GM06990 (cell line): ENCODE data around the gene GNLY.

Experiments
- DNase-seq: peaks from one replicate; pipeline ENCODE4 v3.0.0-alpha.2; 2011; ENCODE audit not compliant: insufficient read length; ENCODE audit errors: extremely low read depth
- H3K27me3 ChIP-seq: replicated peaks from 2 replicates; pipeline ENCODE4 v1.6.0; 2011; ENCODE audit warnings: low read length; ENCODE audit not compliant: control insufficient read depth, insufficient read depth
- H3K36me3 ChIP-seq: 2 replicates; pipeline ENCODE4 v1.5.1; 2011; ENCODE audit warnings: low read length; ENCODE audit not compliant: control insufficient read depth, insufficient read depth
- H3K4me3 ChIP-seq: replicated peaks from 2 replicates; pipeline ENCODE4 v1.5.1; 2011; ENCODE audit warnings: low read depth, mild to moderate bottlenecking, control low read depth, low read length
- TF ChIP-seq, protein P1 (sequence below): IDR thresholded peaks from 2 replicates; pipeline ENCODE4 v1.5.1; 2011; ENCODE audit warnings: low read length, control low read depth, mild to moderate bottlenecking, inconsistent platforms; ENCODE audit not compliant: insufficient read depth, poor library complexity, severe bottlenecking

The GNLY gene

DNA sequence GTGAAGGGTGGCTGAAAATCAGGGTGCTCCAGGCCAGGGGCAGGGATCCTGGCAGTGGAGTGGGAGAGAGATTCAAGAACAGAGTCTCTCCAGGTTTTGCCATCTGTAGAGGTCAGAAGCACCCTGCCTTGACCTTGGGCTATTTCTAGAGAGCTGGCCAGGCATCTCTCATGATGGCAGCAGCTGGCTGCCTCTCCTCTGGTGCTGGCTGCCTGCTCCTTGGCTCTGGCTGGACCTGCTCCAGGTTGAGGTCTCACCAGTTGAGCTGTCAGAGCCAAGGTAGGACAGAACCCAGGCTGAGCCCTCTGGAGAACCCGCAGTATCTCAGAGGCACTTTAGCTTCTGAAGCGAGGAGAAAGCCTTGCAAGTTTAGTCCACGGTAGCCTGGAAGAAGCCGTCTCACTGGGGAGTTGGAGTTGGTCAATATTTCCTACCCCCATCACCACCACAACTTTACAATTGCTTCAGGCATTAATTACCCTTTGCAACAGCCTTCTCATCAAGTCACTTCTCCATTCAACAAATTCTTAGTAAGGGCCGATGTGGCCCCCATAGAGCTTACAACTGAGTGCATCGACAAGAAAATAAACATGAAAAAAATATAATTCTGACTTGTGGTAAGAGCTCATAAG is 25.6 kb downstream of the GNLY start:
- TF ChIP-seq, protein P1, sequence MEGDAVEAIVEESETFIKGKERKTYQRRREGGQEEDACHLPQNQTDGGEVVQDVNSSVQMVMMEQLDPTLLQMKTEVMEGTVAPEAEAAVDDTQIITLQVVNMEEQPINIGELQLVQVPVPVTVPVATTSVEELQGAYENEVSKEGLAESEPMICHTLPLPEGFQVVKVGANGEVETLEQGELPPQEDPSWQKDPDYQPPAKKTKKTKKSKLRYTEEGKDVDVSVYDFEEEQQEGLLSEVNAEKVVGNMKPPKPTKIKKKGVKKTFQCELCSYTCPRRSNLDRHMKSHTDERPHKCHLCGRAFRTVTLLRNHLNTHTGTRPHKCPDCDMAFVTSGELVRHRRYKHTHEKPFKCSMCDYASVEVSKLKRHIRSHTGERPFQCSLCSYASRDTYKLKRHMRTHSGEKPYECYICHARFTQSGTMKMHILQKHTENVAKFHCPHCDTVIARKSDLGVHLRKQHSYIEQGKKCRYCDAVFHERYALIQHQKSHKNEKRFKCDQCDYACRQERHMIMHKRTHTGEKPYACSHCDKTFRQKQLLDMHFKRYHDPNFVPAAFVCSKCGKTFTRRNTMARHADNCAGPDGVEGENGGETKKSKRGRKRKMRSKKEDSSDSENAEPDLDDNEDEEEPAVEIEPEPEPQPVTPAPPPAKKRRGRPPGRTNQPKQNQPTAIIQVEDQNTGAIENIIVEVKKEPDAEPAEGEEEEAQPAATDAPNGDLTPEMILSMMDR, result no peak
- Histone ChIP-seq H3K27me3 (no peaks in the 10 kb centered on the region; the same call in none of the 2 replicates), H3K36me3 (no peaks in the 10 kb centered on the region), H3K4me3 (no peak overlapping the region)
- DNase-seq, result no peak

DNA sequence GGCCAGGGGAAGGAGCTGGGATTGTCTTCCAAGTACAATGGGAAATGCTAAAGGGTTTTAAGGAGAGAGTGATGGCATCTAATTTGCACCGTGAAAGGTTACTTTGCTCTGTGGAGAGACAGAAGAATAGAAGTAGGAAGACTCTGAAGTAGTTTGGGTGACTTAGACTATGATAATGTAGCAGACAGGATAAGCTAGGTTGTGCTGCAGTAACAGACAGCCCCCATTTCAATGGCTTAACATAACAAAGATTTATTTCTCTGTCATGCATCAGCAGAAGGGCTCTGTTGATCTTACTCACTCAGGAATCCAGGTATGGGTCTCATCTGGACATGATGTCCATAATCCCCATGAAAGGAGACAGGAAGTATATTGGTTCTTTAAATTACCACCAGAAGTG is 26.4 kb downstream of the GNLY start:
- Histone ChIP-seq H3K4me3 (no peak overlapping the region), H3K27me3 (no peaks in the 10 kb centered on the region; the same call in none of the 2 replicates), H3K36me3 (no peaks in the 10 kb centered on the region)
- no peak for DNase-seq
- TF ChIP-seq, protein P1, result no peak

DNA sequence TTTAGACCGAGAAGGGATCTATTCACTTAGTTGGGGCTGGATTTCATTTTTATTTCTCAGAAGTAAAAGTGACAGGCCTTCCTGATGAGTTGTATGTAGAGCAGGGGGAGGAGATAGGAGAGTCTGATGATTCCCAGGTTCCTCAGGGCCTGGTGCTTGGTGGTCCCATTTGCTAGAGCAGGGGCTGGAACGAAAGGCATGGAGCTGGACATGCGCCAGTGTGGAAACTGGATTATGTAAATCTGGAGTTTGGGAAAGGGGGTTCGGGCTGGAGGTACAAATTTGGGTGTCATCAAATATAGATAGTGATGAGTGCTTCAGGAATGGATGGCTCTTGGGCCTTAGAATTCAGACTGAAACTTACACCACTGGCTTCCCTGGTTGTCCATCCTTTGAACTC is 27.5 kb downstream of the GNLY start:
- Histone ChIP-seq H3K27me3 (no peaks in the 10 kb centered on the region; the same call in none of the 2 replicates), H3K36me3 (no peaks in the 10 kb centered on the region), H3K4me3 (no peak overlapping the region)
- TF ChIP-seq, protein P1, result no peak
- DNase-seq, result no peak

DNA sequence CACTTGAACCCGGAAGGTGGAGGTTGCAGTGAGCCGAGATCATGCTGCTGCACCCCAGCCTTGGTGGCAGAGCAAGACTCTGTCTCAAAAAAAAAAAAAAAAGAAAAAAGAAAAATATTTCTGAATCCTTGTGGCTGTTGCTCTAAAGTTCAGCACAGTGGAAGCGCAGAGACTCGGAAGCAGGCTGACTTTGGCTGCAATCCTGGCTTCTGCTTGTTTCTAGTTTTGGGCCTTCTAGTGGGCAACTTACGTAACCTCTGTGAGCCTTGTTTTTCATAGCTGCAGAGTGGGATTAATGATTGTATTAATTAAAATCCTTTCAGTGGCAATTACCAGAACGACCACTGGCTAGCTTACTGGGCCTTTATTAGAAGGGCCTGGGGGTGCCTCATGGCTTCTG is 28.4 kb downstream of the GNLY start:
- DNase-seq, result no peak
- TF ChIP-seq, protein P1, result no peak
- no peak overlapping the region for H3K4me3 ChIP-seq
- H3K36me3 ChIP-seq, result no peaks in the 10 kb centered on the region
- no peaks in the 10 kb centered on the region; the same call in 1 of the 2 replicates for H3K27me3 ChIP-seq

DNA sequence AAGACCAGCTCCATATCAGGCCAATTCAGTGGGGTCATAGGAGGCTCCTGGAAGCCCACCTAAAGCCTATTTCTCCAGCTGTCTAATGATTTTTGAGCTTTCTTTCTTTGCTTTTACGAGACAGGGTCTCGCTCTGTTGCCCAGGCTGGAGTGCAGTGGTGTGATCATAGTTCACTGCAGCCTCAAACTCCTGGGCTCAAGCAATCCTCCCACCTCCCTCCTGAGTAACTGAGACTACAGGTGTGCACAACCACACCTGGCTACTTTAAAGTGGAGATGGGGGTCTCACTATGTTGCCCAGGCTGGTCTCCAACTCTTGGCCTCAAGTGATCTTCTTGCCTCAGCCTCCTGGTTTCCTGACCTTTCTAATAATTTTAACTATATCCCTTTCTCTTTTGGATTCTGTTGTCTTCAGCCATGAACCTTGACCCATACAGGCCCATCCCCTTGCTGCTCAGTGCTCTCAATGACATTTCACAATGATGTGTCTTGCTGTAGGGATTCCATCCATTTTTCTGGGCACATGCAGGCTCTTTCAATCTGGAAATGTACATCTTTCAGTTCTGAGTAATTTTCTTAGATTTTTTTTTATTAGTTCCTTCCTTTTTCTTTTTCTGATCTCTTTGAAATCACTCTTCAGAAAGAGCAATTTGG is 29.7 kb downstream of the GNLY start:
- DNase-seq, result no peak
- Histone ChIP-seq H3K27me3 (no peaks in the 10 kb centered on the region; the same call in 1 of the 2 replicates), H3K4me3 (no peak overlapping the region), H3K36me3 (no peaks in the 10 kb centered on the region)
- TF ChIP-seq, protein P1, result no peak
